ENCODE measurements around the gene PTPRM.

DNA sequence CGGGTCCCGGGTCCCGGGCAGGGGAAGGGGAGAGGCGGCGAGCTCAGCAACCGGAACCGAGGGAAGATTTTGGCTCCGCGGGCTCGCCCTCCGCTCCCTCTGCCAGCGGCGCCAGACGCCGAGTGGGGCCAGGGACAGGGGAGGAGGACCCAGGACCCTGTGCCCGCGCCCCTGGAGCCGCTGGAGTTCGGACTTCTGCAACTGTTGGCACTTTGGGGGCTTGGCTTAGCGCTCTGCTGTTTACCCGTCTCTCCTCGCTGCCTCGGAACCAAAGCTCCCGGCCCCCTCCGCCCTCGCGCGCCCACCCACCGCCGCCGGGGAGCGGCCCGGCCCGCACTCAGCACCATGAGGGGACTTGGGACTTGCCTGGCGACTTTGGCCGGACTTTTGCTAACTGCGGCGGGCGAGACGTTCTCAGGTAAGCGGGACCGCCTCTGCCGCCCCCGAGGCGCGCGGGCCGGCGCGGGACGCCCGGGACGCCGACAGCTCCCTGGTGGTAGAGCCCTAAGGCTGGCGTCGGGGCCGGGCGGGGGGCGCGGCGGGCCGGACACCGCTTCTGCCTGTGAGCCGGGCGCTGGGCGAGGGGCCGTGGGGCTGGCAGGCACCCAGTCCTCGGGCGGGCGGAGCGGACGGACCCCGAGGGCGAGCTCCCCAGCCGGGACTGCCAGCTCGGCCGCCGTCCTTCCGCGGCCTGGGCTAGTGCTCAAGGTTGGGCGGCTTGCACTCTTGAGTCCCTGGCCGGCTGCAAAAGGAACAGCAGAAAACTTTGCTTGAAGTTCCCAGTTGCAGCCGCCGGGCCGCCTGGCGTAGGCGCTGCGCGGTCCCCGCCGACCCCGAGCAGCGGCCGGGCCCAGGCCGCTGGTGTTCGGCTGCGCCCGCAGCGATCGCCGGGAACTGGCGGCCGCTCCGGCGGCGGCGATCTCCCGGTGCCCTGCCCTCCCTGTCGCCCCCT lies 634 bp downstream of the PTPRM start:
- TF ChIP-seq, protein P1, sequence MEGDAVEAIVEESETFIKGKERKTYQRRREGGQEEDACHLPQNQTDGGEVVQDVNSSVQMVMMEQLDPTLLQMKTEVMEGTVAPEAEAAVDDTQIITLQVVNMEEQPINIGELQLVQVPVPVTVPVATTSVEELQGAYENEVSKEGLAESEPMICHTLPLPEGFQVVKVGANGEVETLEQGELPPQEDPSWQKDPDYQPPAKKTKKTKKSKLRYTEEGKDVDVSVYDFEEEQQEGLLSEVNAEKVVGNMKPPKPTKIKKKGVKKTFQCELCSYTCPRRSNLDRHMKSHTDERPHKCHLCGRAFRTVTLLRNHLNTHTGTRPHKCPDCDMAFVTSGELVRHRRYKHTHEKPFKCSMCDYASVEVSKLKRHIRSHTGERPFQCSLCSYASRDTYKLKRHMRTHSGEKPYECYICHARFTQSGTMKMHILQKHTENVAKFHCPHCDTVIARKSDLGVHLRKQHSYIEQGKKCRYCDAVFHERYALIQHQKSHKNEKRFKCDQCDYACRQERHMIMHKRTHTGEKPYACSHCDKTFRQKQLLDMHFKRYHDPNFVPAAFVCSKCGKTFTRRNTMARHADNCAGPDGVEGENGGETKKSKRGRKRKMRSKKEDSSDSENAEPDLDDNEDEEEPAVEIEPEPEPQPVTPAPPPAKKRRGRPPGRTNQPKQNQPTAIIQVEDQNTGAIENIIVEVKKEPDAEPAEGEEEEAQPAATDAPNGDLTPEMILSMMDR (IDR thresholded peaks at IDR 0.05): no peak
- TF ChIP-seq POLR2A (IDR thresholded peaks at IDR 0.05): no peak

Data from lower leg skin (tissue), 3 donors.